ENCODE data around the gene AHDC1.

The AHDC1 gene

GRCh38 chr1:27487966-27488884 lies 115.7 kb downstream of the AHDC1 start:
- peak; percentile 44 for DNase-seq (ENCODE audit: low read depth)

- DNase-seq (ENCODE audit: low read depth), result no peak
Observed at GRCh38 chr1:27485363-27485762, 118.6 kb downstream of the AHDC1 start.
